Measurements from ENCODE around the gene EXOG.

GRCh38 chr3:38477057-38477820, 18.9 kb upstream of the EXOG start:
- TF ChIP-seq EZH2 (IDR thresholded peaks at IDR 0.05; ENCODE audit: borderline replicate concordance, insufficient read depth, low read length, poor library complexity, severe bottlenecking) (no peak), CTCF (IDR thresholded peaks at IDR 0.05; ENCODE audit: poor library complexity, severe bottlenecking) (no peak)
